GM23248 (cell line): ENCODE measurements around the gene ORM2. TPM values are rescaled to one million over a fixed set of nuclear protein-coding genes. Genes with fewer than 3 reads are reported as not detected.
"Not testable (repeated sequence)": the region's sequence is repeated elsewhere in the genome, so short reads cannot be mapped to it uniquely, and the experiment has no call there.

Source experiments
- DNase-seq: peaks from one replicate; pipeline ENCODE4 v3.0.0-alpha.2; 2015
- H2AFZ ChIP-seq: fragments of 200-600 bp; sonication (generic); 2 replicates; pipeline ENCODE4 v1.6.1; 2016; ENCODE audit warnings: antibody characterized with exemption
- H3F3A ChIP-seq: fragments of 200-600 bp; sonication (generic); 2 replicates; pipeline ENCODE4 v1.6.1; 2016; ENCODE audit warnings: mild to moderate bottlenecking, antibody characterized with exemption, mixed run types; ENCODE audit not compliant: insufficient read depth
- H3K27ac ChIP-seq: fragments of 200-600 bp; sonication (generic); 2 replicates; pipeline ENCODE4 v1.5.1; 2016; ENCODE audit warnings: mild to moderate bottlenecking
- H3K27me3 ChIP-seq: fragments of 200-600 bp; sonication (generic); replicated peaks from 2 replicates; pipeline ENCODE4 v1.6.1; 2016; ENCODE audit warnings: mild to moderate bottlenecking; ENCODE audit not compliant: insufficient read depth
- H3K36me3 ChIP-seq: fragments of 200-600 bp; sonication (generic); 2 replicates; pipeline ENCODE4 v1.6.1; 2016; ENCODE audit warnings: low read depth, mild to moderate bottlenecking
- H3K4me1 ChIP-seq: fragments of 200-600 bp; sonication (generic); 2 replicates; pipeline ENCODE4 v1.6.1; 2016; ENCODE audit warnings: mild to moderate bottlenecking; ENCODE audit not compliant: insufficient read depth
- H3K4me2 ChIP-seq: fragments of 200-600 bp; sonication (generic); one replicate; pipeline ENCODE4 v1.6.1; 2016; ENCODE audit warnings: mild to moderate bottlenecking; ENCODE audit not compliant: unreplicated experiment
- H3K4me3 ChIP-seq: fragments of 200-600 bp; sonication (generic); 2 replicates; pipeline ENCODE4 v1.5.1; 2016; ENCODE audit warnings: mild to moderate bottlenecking
- H3K79me2 ChIP-seq: fragments of 200-600 bp; sonication (generic); 2 replicates; pipeline ENCODE4 v1.6.1; 2016; ENCODE audit warnings: mild to moderate bottlenecking; ENCODE audit not compliant: insufficient read depth
- H3K9ac ChIP-seq: fragments of 200-600 bp; sonication (generic); 2 replicates; pipeline ENCODE4 v1.6.1; 2016; ENCODE audit warnings: mild to moderate bottlenecking
- H3K9me2 ChIP-seq: fragments of 200-600 bp; sonication (generic); 2 replicates; pipeline ENCODE4 v1.6.1; 2016; ENCODE audit warnings: mixed run types, mild to moderate bottlenecking, moderate library complexity; ENCODE audit not compliant: insufficient read depth
- H3K9me3 ChIP-seq: fragments of 200-600 bp; sonication (generic); one replicate; pipeline ENCODE4 v1.6.1; 2017; ENCODE audit warnings: low read depth
- H4K20me1 ChIP-seq: fragments of 200-600 bp; sonication (generic); 2 replicates; pipeline ENCODE4 v1.6.0; 2016; ENCODE audit not compliant: insufficient read depth
- EZH2 ChIP-seq: fragments of 200-600 bp; sonication (generic); IDR thresholded peaks from 2 replicates; pipeline ENCODE4 v1.6.1; 2018; ENCODE audit warnings: antibody characterized with exemption, mild to moderate bottlenecking; ENCODE audit not compliant: insufficient read depth, poor library complexity, severe bottlenecking
- EZH2phosphoT487 ChIP-seq: fragments of 200-600 bp; sonication (generic); IDR thresholded peaks from 2 replicates; pipeline ENCODE4 v1.6.1; 2018; ENCODE audit warnings: antibody characterized with exemption, moderate library complexity, mild to moderate bottlenecking, low read depth; ENCODE audit not compliant: insufficient read depth
- WGBS, 2 experiments: methylation state at CpG; one replicate each; pipeline ENCODE4 v1.1.6; 2015 to 2017; ENCODE audit warnings: low lambda C conversion rate in 2 of 2, low coverage in 1 of 2; ENCODE audit errors: missing lambda C conversion rate in 2 of 2; 5-methylcytosine and 5-hydroxymethylcytosine counted together
- in situ Hi-C: fragments of 300-500 bp; cut with MboI; formaldehyde crosslinking; loops from 2 replicates; pipeline ENCODE4 v1.15.0; 2020
- polyA plus RNA-seq: library from polyadenylated mRNA; unstranded; fragments of >200 nt; fragmentation: Nextera tagmentation; extraction: Ambion mirVana; gene quantifications from 2 replicates; pipeline ENCODE4 v1.2.1, GENCODE V29; 2016
- total RNA-seq: library from RNA; depleted of rRNA; stranded (reverse); fragments of >200 nt; shearing (Covaris generic); gene quantifications from 2 replicates; pipeline ENCODE4 v1.2.3, GENCODE V29; 2014; rRNA removed

ORM2 gene
- not detected in 2 replicates for total RNA-seq
- not detected in 2 replicates for polyA plus RNA-seq

DNA sequence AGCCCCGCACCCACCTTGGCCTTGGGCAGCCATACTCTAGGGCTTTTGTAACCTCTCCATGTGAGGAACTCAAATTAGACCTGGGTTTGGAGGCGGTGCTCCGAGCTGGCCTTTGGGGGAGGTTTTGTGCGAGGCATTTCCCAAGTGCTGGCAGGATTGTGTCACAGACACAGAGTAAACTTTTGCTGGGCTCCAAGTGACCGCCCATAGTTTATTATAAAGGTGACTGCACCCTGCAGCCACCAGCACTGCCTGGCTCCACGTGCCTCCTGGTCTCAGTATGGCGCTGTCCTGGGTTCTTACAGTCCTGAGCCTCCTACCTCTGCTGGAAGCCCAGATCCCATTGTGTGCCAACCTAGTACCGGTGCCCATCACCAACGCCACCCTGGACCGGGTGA lies at the start of gene ORM2:
ORM2 (plus strand) TSS at position 245 of the 398 bp plus-strand sequence; CDS start at position 281, 36 bp downstream.
- WGBS, 2 experiments = 0 to 66% methylated on average over 1 to 3 of the region's 10 CpGs
- in situ Hi-C loops = not testable (repeated sequence)

DNA sequence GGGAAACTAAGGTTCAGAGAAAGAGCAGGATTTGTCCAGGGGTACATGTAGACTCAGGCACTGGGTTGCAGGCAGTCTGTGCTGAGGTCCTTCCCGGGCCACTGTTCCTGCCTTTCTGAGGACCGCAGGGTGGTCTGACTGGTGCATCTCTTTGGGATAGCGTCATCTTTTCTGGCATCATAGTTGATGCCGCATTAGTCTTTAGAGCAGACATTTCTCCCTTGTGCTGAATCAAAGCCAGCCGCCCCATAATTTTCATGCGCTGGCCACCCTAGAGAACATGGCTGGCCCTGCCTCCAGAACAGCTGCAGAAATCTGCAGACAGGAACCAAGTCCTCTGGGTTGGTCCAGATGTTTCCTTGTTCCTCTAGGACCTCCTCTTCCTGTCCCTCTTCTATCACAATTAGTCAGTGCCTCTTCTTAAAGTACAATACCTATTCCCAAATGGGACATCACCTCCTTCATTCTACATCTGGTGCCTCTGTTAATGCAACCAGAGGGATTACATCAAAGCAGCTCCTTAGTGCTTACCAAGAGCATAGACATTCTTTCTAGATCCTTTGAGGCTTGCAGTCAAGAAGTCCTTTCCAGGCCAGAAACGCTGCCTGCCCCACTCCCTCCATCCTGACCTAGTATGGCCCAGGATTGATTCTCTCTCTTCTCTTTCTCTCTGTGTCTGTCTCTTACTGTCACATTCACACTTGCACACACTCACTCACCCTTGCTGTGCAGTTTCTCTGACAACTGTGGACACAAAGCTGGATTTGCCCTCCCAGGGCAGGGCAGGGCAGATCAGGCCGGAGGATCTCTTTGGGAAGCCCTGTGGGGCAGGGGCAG lies 48.8 kb upstream of the ORM2 start:
- H3K79me2 ChIP-seq = no peaks in the 10 kb centered on the region
- H4K20me1 ChIP-seq = no peaks in the 10 kb centered on the region
- H3K9me3 ChIP-seq = no peaks in the 10 kb centered on the region
- H3K4me3 ChIP-seq = no peak overlapping the region
- no peaks in the 10 kb centered on the region for H3K9me2 ChIP-seq
- peaks cover 24% of the 10 kb centered on the region for H3K4me1 ChIP-seq
- no peak for DNase-seq
- H3F3A ChIP-seq = peaks cover 23% of the 10 kb centered on the region
- H3K4me2 ChIP-seq = no peak overlapping the region
- H3K27me3 ChIP-seq = no peaks in the 10 kb centered on the region
- H3K27ac ChIP-seq = no peak overlapping the region
- H3K36me3 ChIP-seq = no peaks in the 10 kb centered on the region
- in situ Hi-C loops = loop anchor here (10.0 kb wide), 1 partner anchor 176 kb away; no protein-coding TSS in a partner anchor
- no peak for TF ChIP-seq EZH2phosphoT487
- no peak for TF ChIP-seq EZH2
- H2AFZ ChIP-seq = no peak overlapping the region
- H3K9ac ChIP-seq = no peak overlapping the region
- 83 to 84% methylated on average over 8 of the region's 8 CpGs for WGBS, 2 experiments

More for the DNA sequence above, at the start of gene ORM2:
- H3K9ac ChIP-seq, H3K9me3 ChIP-seq, H3K4me1 ChIP-seq, H4K20me1 ChIP-seq, H3K79me2 ChIP-seq, H3K36me3 ChIP-seq, H3K27me3 ChIP-seq, H3K27ac ChIP-seq, DNase-seq, H3K9me2 ChIP-seq, H3K4me3 ChIP-seq, H2AFZ ChIP-seq, H3F3A ChIP-seq, H3K4me2 ChIP-seq: not testable (repeated sequence)

DNA sequence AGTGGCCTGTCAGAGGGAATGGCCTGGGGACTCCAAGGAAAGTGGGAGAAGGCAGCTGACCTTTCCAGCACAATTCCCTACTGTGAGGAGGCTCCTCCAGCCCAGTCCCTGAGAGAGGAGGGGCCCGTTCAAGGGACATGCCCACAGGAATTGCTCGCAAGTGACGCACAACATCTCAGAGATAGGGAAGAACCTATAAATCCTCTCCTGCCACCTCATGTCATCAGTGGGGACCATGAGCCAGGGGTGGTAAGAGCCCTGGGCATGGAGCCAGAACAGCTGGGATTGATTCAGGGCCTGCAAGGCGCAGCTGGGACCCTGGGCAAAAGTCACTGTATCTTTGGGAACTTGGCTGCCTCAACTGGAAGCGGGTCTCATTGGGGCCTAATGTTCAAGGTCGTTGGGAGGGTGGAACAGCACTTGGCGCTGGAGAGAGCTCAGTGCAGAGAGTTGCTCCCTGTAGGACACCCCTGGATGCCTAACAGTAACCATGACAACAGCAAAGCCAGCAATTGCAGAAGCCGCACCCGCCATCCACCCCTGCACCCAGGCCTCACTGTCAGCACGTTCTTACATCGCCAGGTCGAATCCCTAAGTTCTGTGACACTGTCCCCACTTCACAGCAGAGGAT lies 48.1 kb upstream of the ORM2 start:
- in situ Hi-C loops = loop anchor here (10.0 kb wide), 1 partner anchor 177 kb away; no protein-coding TSS in a partner anchor
- H3K9me3 ChIP-seq = no peaks in the 10 kb centered on the region
- no peaks in the 10 kb centered on the region for H4K20me1 ChIP-seq
- peaks cover 15% of the 10 kb centered on the region for H3F3A ChIP-seq
- peak; percentile 41 for DNase-seq
- no peak overlapping the region for H3K4me2 ChIP-seq
- H3K4me3 ChIP-seq = no peak overlapping the region
- H2AFZ ChIP-seq = no peak overlapping the region
- H3K9me2 ChIP-seq = no peaks in the 10 kb centered on the region
- no peak overlapping the region for H3K27ac ChIP-seq
- TF ChIP-seq EZH2phosphoT487 (no peak), EZH2 (no peak)
- H3K4me1 ChIP-seq = peaks cover 26% of the 10 kb centered on the region
- H3K9ac ChIP-seq = no peak overlapping the region
- no peaks in the 10 kb centered on the region for H3K79me2 ChIP-seq
- H3K36me3 ChIP-seq = no peaks in the 10 kb centered on the region
- no peaks in the 10 kb centered on the region for H3K27me3 ChIP-seq
- 78 to 84% methylated on average over 10 to 12 of the region's 12 CpGs for WGBS, 2 experiments

DNA sequence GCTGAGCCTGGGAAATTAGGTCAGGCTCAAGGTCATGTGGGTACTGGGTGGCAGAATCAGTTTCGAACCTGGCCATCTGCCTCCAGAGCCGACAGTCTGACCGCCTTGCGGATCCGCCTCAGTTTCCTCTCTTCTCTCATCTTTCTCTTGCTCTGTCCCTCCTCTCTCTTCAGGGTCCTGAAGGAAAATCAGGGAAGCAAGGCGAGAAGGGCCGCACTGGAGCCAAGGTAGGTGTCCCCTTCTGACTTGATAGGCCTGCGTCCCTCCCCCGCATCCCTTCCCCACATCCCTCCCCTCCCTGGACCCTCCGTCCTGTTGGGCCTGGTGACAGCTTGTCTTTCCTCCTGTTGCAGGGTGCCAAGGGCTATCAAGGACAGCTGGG lies 47.6 kb upstream of the ORM2 start:
- Histone ChIP-seq H3K4me2 (no peak overlapping the region), H3K9ac (no peak overlapping the region), H3K27me3 (no peaks in the 10 kb centered on the region), H2AFZ (no peak overlapping the region), H4K20me1 (no peaks in the 10 kb centered on the region), H3K4me1 (peaks cover 21% of the 10 kb centered on the region), H3K4me3 (no peak overlapping the region), H3K9me2 (no peaks in the 10 kb centered on the region), H3K36me3 (no peaks in the 10 kb centered on the region), H3K9me3 (no peaks in the 10 kb centered on the region), H3K79me2 (no peaks in the 10 kb centered on the region), H3K27ac (no peak overlapping the region), H3F3A (peaks cover 10% of the 10 kb centered on the region)
- TF ChIP-seq EZH2phosphoT487 (no peak), EZH2 (no peak)
- no peak for DNase-seq
- in situ Hi-C loops = loop anchor here (10.0 kb wide), 1 partner anchor 177 kb away; no protein-coding TSS in a partner anchor
- WGBS, 2 experiments = 96% methylated on average over 10 of the region's 10 CpGs
